ENCODE results near the gene SCYL2.
"Not testable (repeated sequence)": the region's sequence is repeated elsewhere in the genome, so short reads cannot be mapped to it uniquely, and the experiment has no call there.

Gene SCYL2

GRCh38 chr12:100329800-100330199 is 62.8 kb downstream of the SCYL2 start:
- DNase-seq: no peak

- no peak for DNase-seq
Observed at GRCh38 chr12:100331871-100332270, 64.9 kb downstream of the SCYL2 start.

- no peak for DNase-seq
Observed at GRCh38 chr12:100332852-100333251, 65.9 kb downstream of the SCYL2 start.

GRCh38 chr12:100337299-100337698 is 70.3 kb downstream of the SCYL2 start:
- no peak for DNase-seq

GRCh38 chr12:100337727-100338126 is 70.8 kb downstream of the SCYL2 start:
- DNase-seq: no peak

- DNase-seq: no peak
Observed at GRCh38 chr12:100339071-100339470, 72.1 kb downstream of the SCYL2 start.

GRCh38 chr12:100342897-100343296 is 75.9 kb downstream of the SCYL2 start:
- not testable (repeated sequence) for DNase-seq

- not testable (repeated sequence) for DNase-seq
Observed at GRCh38 chr12:100344351-100344750, 77.4 kb downstream of the SCYL2 start.

GRCh38 chr12:100345020-100345767 is 78.2 kb downstream of the SCYL2 start:
- no peak for DNase-seq

GRCh38 chr12:100346660-100347059 is 79.7 kb downstream of the SCYL2 start:
- no peak for DNase-seq

GRCh38 chr12:100348657-100349454 is 81.9 kb downstream of the SCYL2 start:
- DNase-seq: no peak

- DNase-seq: no peak
Observed at GRCh38 chr12:100356644-100357223, 89.8 kb downstream of the SCYL2 start, which contains the start of gene SLC17A8. Gene SLC17A8, plus strand, starts transcription at chr12:100357074. Its CDS starts 318 bp downstream, at chr12:100357392.

GRCh38 chr12:100359248-100359647 is 92.3 kb downstream of the SCYL2 start:
- no peak for DNase-seq

GRCh38 chr12:100359822-100360221 is 92.8 kb downstream of the SCYL2 start:
- no peak for DNase-seq

- DNase-seq: no peak
Observed at GRCh38 chr12:100360450-100360849, 93.5 kb downstream of the SCYL2 start.

- no peak for DNase-seq
Observed at GRCh38 chr12:100364324-100364723, 97.3 kb downstream of the SCYL2 start.

- no peak for DNase-seq
Observed at GRCh38 chr12:100365411-100365810, 98.4 kb downstream of the SCYL2 start.

GRCh38 chr12:100368066-100368465 is 101.1 kb downstream of the SCYL2 start:
- DNase-seq: no peak

- no peak for DNase-seq
Observed at GRCh38 chr12:100371146-100371545, 104.2 kb downstream of the SCYL2 start.

GRCh38 chr12:100372853-100373640 is 106.1 kb downstream of the SCYL2 start:
- DNase-seq: no peak

GRCh38 chr12:100375038-100375735 is 108.2 kb downstream of the SCYL2 start:
- no peak for DNase-seq

GRCh38 chr12:100376161-100376560 is 109.2 kb downstream of the SCYL2 start:
- DNase-seq: no peak

All from CD4-positive, alpha-beta T cell treated with Interleukin-10 for 1 hour (primary cell).